Stimulated activated CD4-positive, alpha-beta T cell treated with anti-CD3 and anti-CD28 coated beads, Interleukin-1b, Interleukin-23, amount 100 ng/mL, for 48 hours (primary cell): Measurements from ENCODE around the gene ACSL6.
"Not testable (repeated sequence)": the region's sequence is repeated elsewhere in the genome, so short reads cannot be mapped to it uniquely, and the experiment has no call there.

ENCODE experiments used
- DNase-seq: peaks from one replicate; pipeline ENCODE4 v3.0.0-alpha.2; 2020

The ACSL6 gene

GRCh38 chr5:131926168-131926567 is 85.3 kb downstream of the ACSL6 start:
- DNase-seq = no peak

- DNase-seq = no peak
Measured at GRCh38 chr5:131916481-131916880, 95.0 kb downstream of the ACSL6 start.

- DNase-seq = no peak
Measured at GRCh38 chr5:131914472-131914871, 97.0 kb downstream of the ACSL6 start.

GRCh38 chr5:131913603-131914002 is 97.9 kb downstream of the ACSL6 start:
- no peak for DNase-seq

GRCh38 chr5:131906668-131907067 is 104.8 kb downstream of the ACSL6 start:
- DNase-seq = no peak

GRCh38 chr5:131902266-131902665 is 109.2 kb downstream of the ACSL6 start:
- DNase-seq = not testable (repeated sequence)
